GM18517 (cell line): Measurements from ENCODE around the gene MME.
"Not testable (repeated sequence)": the region's sequence is repeated elsewhere in the genome, so short reads cannot be mapped to it uniquely, and the experiment has no call there.

Source experiments
- ATAC-seq: cut with Tn5 transposase; IDR thresholded peaks from one replicate; pipeline ENCODE4 v1.9.1; 2021; ENCODE audit warnings: mild to moderate bottlenecking, moderate library complexity; ENCODE audit not compliant: unreplicated experiment

MME gene

GRCh38 chr3:155083313-155083905 lies 3.3 kb downstream of the MME start:
- no peak for ATAC-seq

GRCh38 chr3:155084567-155084966 lies 4.4 kb downstream of the MME start:
- ATAC-seq: no peak

DNA sequence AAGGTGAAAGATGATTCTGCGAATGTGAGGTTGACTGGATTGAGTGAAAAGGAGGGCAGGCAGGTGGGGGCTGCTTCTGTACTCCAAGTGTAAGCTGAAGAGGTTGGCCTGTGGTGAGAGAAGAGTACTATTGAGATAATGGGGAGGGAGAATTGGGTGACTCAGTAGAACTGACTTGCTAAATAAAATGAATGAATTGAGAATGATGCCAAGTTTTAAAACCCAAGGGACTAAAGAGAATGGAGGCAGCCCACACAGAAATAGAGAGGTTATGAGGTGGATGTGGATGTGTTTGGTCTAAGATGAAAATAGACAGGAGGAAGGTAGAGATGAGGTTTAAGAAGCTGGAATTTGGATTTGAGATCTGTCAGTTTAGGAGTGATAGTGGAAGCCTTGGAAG lies 5.9 kb downstream of the MME start:
- no peak for ATAC-seq

DNA sequence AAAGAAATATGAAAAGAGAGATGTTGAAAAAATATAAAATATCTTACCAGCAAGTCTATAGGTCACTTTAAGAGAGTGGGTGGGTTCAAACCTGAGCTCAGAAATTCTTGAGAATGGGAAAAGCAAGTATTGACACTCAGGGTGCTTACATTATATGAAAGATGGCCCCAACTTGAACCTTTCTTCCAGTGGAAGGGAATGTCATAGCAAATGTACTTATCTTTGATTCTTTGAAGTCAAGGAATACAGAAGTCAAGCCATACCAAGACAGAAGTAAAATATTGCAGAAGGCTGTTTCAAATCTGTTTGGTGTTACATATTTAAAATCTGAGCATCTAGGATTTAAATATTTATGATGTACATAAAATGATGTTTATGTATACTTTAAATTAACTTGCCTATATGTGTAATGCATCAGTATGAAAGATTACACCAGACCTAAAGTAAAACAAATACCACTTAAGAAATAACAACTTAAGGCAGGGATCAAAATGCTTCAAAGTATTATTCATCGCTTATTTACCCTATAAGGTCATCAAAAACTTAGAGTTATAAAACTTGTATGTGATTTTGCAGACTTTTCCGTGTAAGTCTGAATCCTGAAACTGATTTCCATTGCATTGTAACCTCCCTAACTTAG lies 8.7 kb downstream of the MME start:
- ATAC-seq: no peak

GRCh38 chr3:155089495-155089894 lies 9.4 kb downstream of the MME start:
- no peak for ATAC-seq

DNA sequence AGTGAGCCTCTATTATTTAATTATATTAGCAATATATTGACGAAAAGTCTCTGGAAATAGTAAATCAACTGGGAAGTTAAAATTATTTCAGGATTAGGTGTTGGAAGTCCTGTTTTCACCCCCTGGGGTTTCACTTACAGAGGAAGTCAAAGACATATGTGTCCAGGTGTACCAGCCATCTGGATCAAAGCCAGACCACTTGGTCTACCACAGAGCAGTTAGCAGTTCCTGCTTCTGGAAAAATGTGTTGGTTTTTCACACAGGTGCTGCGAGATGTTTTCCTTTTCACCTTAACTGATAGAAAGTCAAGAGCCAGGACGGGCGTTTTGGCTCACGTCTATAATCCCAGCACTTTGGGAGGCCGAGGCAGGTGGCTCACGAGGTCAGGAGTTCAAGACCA lies 13.1 kb downstream of the MME start:
- ATAC-seq: no peak

DNA sequence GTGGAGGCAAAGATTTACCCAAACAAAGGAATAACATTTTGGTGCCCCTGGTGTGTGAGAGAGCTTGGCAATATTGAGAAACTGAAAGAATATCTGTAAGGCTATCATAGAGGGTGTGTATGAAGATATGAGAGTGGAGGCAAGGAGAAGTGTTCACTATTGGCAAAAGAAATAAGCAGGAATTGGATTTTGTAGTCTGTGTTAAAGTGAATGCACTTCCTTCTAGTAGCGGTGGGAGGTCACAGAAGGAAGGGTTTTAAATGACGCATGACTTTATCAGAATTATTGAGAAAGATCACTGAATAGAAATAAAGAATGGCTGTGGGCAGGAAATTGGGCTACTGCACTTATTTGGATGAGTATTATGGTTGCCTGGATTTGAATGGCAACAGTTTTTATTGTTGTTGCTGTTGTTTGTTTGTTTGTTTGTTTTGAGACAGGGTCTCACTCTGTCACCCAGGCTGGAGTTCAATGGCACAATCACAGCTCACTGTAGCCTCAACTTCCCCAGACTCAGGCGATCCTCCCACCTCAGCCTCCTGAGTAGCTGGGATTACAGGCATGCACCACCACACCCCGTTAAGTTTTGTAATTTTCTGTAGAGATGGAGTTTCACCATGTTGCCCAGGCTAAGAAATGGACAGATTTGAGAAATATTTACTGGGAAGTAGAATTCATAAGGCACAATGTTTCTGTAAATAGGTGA lies 16.3 kb downstream of the MME start:
- no peak for ATAC-seq

DNA sequence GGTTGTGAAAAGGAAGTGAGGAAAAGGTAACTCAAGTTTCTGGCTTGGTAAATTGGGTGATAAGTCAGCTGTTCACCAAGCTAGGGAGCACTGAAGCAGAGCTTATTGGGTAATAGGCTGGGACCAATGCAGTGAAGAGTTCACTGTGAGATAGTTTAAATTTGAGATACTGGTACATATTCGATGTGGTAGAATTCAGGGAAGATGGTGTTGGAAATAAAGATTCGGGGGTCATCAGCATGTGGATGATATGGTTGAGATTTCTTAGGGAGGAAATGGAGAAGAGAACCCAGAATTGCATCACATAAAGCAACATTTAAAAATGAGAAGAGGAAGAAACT lies 16.9 kb downstream of the MME start:
- no peak for ATAC-seq

DNA sequence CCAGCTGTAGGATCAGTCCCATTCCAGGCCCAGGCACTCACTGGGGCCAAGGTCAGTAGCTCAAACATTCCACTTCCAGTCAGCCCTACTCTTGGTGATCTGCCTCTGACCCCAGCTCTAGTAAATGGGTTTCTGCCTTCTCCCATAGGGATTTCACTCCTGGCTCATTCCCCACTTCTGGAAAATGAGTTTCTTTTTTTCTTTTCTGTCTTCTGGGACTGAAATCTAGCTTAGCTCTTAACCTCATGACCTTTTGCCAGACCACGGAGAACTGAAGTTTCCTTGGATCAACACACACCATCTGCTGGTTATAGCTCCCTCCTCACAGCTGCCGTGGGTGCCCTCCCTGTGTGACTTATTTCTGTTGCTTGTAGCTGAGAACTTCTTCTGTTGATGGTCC lies 21.3 kb downstream of the MME start:
- no peak for ATAC-seq

DNA sequence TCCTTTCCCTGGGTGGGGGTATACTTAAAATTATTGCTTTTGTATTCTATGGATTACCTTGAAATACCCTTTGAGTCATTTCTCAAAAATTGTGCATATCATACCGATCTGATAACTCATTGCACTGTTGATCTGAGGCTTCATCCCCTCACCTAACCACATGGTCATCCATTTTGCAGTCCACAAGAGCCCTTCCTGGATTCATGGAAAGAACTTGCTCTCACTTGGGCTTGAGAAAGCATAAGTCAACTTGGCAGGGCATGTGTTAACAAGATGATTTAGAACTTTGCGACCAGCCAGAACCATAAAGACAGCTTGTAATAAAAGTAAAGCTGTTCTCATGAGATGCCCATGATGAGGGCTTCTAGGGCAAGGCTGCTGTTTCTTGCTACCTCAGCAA lies 22.2 kb downstream of the MME start:
- no peak for ATAC-seq

GRCh38 chr3:155103686-155104085 lies 23.6 kb downstream of the MME start:
- ATAC-seq: no peak

- ATAC-seq: no peak
Measured at GRCh38 chr3:155106119-155106518, 26.0 kb downstream of the MME start.

DNA sequence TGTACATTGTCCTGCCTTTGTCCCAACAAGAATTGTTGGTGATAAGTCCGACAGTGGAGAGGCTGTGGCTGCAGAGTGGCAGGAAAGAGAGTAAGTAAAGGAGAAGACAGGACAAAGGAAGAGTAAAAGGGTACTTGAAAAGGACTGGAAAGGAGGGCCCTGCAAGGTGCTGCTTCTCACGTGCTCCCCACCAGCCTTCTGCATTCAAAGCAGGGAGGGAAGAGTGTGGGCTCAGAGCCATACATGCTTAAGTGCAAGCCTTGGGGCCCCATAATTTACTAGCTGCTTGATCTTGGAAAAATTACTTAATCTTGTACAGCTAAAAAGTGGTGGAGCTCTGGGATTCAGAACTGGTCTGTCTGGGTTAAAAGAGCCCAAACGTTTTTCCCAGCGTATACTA lies 29.9 kb downstream of the MME start:
- ATAC-seq: no peak

DNA sequence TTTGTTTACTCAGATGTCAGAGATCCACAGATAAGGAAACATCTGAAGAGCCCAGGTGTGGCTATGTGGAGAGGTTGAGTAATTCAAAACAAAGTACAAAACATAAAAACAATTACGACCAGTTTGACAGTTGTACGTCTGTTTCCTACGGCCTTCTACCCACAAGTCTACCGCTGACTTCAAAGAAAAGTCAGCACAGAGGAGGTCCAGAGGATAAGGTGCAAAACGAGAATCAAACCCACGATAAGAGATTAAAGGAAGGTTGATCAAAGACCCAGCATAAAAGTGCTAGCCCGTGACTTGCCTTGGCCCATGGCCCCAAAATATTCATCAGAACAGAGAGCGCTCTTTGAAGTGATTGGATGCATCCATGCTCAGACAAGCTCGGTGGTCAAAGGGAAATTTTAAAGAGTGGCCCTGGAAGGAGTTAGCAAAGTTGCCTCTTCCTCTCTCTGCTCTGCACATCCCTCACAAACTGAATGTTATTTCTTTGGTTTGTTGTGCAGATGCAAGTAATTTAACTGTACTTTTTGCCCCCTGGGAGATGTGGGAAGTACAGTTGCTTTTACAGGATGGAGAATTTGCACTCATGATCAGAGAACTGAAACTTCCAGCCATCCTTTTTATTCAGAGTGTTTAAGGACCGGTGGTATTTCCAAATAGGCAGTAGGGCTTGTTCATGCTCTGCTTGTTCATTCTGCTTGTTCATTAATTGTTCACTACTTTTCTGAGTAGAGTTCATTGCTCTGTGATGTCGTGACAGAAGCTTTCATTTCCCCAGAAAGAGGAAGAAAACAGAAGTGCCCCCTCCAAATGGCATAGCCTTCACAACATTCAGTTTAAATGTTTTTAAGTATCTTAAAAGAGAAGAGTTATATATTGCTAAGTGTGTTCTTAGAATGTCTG lies 31.1 kb downstream of the MME start:
- no peak for ATAC-seq

DNA sequence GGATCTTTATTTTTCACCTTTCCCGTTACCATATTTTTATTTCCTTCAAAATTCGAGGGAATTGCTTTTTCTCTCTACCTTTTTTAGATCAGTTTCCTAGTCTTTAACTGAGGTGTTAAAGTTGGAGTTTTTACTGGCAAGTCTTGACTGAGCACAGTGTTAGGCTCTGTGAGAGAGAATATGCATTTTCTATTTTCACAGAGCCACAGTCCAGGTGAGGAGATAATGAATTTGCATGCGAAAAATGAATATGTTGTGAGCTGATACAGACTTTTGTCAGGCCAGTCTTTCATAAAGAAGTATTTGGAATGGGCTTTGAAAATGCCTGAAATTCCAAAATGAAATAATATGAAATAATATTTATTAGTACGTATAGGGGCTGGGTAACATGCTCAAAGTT lies 31.9 kb downstream of the MME start:
- ATAC-seq: no peak

DNA sequence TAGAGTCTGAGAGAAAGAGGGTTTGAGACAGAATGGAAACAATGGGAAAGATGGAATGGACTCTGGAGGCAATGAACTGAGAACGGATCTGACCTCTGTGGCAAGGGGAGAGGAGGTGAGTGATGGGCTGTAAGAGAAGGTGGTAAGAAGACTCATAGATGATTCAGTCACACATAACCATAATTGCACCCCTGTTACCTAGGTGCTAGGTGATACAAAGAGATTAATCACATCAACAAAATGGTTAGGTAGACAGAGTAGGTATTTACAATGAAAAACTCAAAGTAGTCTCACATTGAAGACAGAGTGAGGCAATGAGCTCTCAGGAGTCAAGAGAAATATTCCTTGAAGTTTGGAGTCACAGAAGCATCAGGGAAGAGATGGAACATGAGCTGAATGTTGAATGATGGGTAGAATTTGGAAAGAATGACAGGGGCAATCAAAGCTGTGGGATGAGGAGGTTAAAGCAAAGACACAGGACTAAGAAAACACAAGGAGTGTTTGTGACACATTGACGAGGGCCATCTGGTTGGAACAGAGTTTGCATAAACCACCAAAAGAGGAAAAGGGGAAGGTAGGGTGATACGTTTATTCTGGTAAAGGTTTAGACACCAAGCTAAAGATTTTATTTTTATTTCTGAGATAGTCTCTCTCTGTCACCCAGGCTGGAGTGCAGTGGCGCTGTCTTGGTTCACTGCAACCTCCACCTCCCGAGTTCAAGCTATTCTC lies 32.7 kb downstream of the MME start:
- no peak for ATAC-seq

DNA sequence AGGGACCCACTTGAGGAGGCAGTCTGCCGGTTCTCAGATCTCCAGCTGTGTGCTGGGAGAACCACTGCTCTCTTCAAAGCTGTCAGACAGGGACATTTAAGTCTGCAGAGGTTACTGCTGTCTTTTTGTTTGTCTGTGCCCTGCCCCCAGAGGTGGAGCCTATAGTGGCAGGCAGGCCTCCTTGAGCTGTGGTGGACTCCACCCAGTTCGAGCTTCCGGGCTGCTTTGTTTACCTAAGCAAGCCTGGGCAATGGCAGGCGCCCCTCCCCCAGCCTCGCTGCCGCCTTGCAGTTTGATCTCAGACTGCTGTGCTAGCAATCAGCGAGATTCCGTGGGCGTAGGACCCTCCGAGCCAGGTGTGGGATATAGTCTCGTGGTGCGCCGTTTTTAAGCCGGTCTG lies 44.6 kb downstream of the MME start:
- not testable (repeated sequence) for ATAC-seq

DNA sequence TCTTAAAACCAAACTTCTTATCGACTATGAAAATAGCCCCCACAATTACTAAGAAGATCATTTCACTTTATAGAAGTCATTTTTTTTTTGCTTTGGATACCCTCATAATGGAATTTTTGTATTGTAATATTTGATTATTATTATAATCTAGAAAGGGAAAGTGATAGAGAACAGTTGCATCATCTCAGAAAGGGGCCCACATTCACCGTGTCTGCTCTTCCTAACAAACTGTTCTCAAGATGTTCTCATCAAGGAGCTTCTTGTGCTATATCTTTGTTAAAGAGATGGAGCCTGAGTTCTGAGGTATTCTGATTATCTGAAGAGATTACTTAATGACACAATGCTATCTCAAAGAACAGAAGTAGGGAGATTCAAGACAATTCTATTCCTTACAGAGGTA lies 49.3 kb downstream of the MME start:
- ATAC-seq: no peak

DNA sequence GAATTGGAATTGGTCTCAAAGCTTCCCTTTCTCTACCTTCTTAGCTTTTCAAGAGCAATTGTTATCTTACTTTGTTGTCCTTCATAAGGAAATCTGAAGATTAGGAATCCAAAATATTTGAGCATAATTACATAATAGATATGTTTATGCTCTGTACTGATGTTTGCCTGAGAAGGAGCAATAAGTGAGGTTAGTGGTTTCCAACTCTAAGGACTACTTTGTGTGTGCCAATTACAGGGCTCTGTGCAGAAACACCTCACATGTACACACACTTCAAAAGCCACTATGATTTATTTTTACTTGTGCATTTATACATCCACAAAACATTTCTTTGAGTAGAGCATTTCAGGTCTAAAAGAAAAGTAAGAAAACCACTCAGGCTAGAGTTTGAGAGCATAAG lies 49.9 kb downstream of the MME start:
- ATAC-seq: no peak

DNA sequence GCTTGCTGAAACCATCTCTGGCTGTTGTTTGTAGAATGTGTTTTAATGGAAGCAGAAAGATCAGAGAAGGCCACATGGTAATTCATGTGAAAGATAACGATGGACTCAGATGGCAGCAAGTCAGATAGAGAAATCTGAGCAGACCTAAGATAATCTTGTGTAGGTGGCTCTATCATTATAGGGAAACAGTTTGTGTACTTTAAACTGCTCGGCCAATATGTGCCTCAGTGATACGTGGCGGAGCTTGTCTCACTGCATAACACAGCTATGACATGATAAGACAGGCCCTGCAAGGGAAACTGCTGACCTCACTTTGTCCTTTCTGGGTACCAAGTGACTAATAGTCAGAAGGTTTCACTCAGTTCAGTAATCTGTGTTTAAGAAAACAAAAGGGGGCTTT lies 51.0 kb downstream of the MME start:
- ATAC-seq: no peak

DNA sequence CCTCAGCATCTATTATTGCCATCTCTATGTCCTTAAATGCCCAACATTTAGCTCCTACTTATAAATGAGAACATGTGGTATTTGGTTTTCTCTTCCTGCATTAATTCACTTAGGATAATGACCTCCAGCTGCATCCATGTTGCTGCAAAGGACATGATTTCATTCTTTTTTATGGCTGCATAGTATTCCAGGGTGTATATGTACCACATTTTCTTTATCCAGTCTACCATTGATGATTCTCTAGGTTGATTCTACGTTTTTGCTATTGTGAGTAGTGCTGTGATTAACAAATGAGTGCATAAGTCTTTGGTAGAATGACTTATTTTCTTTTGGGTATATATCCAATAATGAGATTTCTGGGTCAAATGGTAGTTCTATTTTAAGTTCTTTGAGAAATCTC lies 54.2 kb downstream of the MME start:
- ATAC-seq: not testable (repeated sequence)
